HG03342 (cell line): Measurements from ENCODE around the gene GPR176.

ENCODE experiments used
- ATAC-seq: cut with Tn5 transposase; IDR thresholded peaks from one replicate; pipeline ENCODE4 v1.9.1; 2021; ENCODE audit warnings: mild to moderate bottlenecking, moderate library complexity; ENCODE audit not compliant: unreplicated experiment

The GPR176 gene

DNA sequence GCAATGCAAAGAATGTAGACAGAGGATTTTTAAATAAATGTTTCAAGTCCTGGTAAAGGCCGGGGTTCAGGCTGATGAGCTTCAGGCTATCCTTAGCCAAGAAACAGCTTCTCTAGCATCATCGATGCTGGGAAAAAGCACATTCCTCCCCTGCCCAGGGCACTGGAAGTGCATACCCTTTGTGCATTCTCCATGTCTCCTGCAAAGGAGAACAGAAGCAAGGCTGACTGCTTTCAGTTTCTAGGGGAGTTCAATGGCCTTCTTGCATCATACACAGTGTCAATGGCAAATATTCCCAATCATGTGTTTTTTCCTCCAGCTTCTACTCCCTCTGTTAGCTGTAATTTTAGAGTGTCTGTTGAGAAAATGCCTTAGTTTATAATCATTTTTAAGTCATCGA is 59.9 kb downstream of the GPR176 start:
- ATAC-seq = no peak

DNA sequence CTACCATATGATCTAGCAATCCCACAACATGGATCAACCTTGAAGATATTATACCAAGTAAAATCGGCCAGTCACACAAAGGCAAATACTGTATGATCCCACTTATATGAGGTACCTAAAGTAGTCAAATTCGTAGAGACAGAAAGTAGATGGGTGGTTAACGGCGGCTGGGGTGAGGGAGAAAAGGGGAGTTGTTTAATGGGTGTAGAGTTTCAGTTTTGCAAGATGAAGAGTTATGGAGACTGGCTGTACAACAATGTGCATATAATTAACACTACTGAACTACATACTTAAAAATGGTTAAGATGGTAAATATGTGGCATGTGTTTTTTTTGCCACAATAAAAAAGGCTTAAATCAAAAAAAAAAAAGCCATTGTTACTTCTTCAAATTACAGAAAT is 60.4 kb downstream of the GPR176 start:
- no peak for ATAC-seq

GRCh38 chr15:39857132-39857531 is 62.9 kb downstream of the GPR176 start:
- ATAC-seq = no peak

GRCh38 chr15:39856357-39856756 is 63.7 kb downstream of the GPR176 start:
- no peak for ATAC-seq

GRCh38 chr15:39855400-39855799 is 64.7 kb downstream of the GPR176 start:
- no peak for ATAC-seq

DNA sequence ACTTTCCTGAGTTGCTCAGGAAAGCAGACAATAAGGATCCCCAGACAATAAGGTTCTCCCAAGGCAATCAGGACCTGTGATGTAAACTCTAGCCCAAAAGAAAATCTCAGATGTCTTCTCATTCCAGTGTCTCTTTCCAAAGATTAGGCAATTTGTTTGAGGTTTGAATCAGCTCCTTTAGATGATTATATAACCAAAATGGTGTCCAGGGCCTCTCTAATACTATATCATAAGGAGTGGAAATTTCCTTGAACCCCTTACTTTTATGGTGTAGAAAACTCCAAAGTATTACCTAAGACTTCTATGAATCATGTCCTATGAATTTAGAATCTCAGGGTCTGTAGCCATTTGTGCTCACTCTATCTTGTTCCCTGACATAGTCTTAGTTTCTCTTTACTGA is 65.9 kb downstream of the GPR176 start:
- ATAC-seq = no peak

DNA sequence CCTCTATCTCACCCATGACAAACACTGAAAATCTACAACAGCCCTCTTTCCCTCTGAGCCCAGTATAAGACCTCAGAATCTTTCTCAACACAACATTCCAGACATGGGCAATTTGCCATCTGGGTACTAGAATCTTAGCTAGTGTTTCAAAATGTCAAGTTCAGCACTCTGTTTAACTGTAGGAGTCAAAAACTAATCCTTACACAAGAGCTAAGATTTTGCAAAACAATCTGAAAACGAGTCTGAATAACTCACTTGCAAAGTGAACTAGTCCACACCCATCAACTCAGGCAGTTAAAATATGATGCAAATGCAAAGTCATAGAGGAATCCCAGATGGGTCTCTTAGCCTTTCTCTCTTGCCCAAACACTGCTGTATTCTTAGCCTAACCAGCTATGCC is 67.8 kb downstream of the GPR176 start:
- ATAC-seq = no peak

DNA sequence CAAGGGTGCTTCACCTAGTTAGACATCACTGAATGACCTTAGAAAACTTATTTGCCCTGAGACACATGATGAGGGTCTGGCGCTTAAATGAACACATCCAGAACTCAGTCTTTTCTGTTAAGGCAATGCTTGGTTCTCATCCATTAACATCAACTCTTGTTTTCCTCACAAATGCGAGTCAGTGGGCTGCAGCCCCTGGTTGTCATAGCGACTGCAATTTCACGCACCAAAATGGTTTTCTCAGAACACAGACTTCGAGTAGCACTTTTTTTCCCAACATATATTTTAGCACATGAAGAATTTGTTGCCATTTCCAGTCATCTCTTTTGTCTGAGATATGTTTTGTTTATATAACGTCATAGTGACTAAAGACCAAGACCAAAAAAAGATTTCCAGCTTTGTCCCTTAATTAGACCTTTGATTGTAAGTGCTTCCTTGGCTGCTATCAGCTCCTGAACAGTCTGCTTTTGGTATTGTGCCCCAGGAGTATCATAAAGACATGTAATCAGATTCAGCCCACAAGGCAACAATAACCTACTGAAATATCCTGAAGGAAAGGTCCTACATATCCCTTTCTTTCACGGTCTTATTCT is 68.5 kb downstream of the GPR176 start:
- ATAC-seq = no peak

DNA sequence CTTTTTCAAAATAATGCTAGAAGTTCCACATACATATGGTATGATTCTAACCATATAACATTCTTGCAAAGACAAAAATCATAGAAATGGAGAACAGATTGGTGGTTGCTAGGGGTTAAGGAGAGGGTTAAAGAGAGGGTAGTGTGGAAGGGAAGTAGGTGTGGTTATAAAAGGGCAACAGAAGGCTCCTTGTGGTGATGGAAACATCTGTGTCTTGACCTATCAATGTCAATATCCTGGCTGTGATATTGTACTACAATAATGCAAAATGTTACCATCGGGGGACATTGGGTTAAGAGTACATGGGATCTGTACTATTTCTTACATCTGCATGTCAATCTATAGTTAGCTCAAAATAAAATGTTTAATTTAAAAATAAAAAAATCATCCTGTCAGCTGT is 69.6 kb downstream of the GPR176 start:
- ATAC-seq = no peak

GRCh38 chr15:39846108-39846507 is 74.0 kb downstream of the GPR176 start:
- ATAC-seq = no peak

GRCh38 chr15:39845582-39845981 is 74.5 kb downstream of the GPR176 start:
- no peak for ATAC-seq

- ATAC-seq = no peak
Measured at GRCh38 chr15:39843565-39843964, 76.5 kb downstream of the GPR176 start.

- no peak for ATAC-seq
Measured at GRCh38 chr15:39837454-39837853, 82.6 kb downstream of the GPR176 start.

- no peak for ATAC-seq
Measured at GRCh38 chr15:39835550-39835949, 84.5 kb downstream of the GPR176 start.

GRCh38 chr15:39834256-39834655 is 85.8 kb downstream of the GPR176 start:
- ATAC-seq = no peak

DNA sequence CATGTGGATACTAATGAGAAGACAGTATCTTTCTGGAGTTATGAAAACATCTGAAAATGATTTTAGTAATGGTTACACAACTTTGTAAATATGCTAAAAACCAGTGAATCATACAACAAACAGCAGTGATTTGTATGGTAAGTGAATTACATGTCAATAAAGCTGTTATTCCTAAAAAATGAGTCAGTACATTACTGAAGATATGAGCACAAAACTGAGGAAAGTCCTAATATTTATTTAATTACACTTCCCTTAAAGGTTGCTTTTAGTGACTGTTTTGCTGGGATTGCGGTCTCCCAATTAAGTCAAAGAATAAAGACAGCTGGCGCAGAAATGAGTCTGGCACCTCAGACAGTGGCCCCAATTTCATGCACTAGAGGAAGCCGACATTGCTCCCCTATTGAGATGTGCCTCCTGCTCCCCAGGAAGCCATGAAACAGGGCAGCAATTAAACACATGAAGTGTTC is 86.5 kb downstream of the GPR176 start:
- ATAC-seq = no peak

DNA sequence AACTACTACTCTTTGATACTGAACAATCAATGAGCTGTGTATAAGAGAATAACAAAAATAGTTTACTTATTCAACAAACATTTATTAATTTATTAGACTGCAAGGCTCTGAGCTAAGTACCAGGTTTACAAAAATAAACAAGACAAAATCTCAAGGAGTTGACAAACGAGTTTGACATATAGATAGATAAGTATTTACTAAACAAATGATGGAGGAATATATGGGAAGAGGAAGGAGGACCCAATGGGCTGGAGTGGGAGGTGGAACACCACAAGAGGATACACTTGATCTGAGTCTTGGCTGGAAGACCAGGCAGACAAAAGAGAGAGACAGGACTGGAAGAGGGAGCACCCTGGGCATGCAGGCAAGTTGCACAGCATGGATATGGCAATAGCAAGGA is 89.9 kb downstream of the GPR176 start:
- ATAC-seq = no peak

DNA sequence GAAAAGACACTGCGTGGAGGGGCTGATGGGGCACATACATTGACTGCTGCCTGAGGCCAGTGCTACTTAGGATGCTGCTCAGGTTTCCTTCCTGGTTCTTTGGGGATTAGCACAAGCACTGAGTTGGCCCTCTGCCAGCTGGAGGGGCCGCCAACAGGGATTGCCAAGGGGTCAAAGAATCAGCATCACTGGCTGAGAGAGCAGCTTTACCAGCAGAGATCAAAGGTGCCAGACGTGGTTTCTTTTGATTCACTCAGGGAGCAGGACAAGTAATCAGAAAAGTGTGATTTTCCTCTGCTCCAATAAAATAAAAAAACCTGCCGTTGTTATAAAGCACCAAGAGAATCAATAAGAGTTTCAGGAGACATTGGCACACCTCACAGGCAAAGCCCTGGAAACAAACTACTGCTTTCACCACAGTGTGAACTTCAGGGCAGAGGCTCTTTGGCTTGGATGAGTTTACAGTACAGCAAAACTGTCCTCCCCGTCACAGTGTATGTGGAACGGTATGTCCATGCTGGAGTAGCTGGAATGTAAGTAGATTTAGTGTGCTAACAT is 91.6 kb downstream of the GPR176 start:
- ATAC-seq = no peak

DNA sequence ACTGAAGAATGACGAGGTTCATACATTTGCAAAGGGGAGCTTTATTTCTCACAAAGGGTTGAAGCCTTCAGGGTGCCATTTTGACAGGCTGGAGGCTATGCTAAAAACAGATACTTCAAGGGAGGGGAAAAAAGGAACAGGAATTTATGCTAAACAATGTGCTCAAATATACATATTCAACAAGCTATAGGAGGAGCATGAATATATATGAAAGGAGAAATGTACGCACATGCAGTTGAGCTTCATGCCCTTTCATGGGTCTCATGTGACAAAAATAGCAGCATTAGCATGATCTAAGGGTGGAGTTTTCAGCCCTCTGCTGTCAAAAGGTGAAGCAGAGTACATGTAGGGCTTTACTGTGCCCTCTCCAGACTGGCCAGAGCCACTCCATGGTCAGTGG is 93.1 kb downstream of the GPR176 start:
- ATAC-seq = no peak

DNA sequence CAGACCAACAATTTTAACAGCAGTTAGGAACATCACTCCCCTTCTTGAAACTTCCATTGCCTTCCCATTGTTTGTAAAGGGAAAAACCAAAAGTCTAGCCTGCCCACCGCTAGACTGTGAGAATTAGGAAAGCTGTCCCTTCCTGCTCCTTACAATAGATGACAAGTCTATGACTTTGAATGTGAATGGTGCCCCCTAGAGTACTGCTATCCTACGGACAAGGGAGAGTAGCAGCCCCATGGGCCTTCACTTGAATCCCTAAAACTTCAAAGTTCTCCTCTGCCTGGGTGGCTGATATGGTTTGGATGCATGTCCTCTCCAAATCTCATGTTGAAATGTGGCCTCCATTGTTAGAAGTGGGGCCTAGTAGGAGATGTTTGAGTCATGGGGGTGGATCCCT is 96.4 kb downstream of the GPR176 start:
- ATAC-seq = no peak

DNA sequence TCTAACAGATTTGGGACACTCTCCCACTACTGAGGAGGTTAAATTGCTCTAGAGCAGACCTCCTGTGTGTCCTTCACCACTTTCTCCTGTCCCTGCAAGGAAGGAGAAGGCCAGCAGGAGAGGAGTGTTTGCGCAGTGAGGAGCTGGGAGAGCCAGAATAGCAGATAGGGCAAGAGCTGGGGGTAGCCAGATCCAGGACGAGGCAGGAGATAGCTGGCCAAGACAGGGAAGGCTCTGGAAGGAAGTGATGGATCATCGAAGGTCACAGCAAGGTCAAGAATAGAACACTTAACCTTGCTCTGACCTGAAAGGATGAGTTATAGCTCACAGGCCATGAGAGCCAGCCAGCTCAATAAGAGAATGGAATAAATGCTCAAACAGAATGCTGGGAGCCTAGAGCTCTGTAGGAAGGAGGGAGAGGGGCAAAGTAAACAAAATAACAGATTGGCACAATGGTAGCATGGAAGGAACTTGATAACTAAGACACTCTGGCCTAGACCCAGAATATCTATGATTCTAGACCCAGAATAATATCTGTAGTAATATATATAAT is 99.9 kb downstream of the GPR176 start:
- no peak for ATAC-seq

DNA sequence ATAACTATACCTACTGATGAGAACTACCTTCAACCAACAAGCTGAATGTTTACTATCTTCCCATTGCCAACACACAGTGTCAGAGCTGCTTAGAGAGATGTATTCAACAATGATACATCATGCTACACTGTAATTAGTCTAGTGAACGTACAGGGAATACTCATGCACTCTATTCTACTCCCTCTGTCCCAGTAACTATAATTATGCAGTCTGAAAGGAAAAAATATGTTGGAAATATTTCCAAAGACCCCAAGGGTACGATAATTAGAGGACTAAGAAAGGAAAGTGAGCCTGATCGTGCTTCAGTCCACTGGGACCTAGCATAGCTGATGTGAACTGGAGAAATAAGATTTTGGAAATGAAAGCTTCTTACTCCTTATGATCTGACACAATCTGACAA is 100.5 kb downstream of the GPR176 start:
- no peak for ATAC-seq

- no peak for ATAC-seq
Measured at GRCh38 chr15:39817892-39818291, 102.2 kb downstream of the GPR176 start.
